ENCODE data around the gene SLC4A8. TPM values are rescaled to one million over a fixed set of nuclear protein-coding genes. Genes with fewer than 3 reads are reported as not detected.

SLC4A8 gene
- total RNA-seq, 2 donors from 2014 or later, result 0.28 to 1.1 TPM

- no peak for DNase-seq (ENCODE audit: low spot score)
- H3K9me3 ChIP-seq, result no peaks in the 10 kb centered on the region
- no peaks in the 10 kb centered on the region for H3K36me3 ChIP-seq
- no peaks in the 10 kb centered on the region for H3K4me1 ChIP-seq
- H3K4me3 ChIP-seq, result no peak overlapping the region
- H3K27me3 ChIP-seq, result no peaks in the 10 kb centered on the region
- no peak overlapping the region for H3K27ac ChIP-seq
- TF ChIP-seq, protein P1, sequence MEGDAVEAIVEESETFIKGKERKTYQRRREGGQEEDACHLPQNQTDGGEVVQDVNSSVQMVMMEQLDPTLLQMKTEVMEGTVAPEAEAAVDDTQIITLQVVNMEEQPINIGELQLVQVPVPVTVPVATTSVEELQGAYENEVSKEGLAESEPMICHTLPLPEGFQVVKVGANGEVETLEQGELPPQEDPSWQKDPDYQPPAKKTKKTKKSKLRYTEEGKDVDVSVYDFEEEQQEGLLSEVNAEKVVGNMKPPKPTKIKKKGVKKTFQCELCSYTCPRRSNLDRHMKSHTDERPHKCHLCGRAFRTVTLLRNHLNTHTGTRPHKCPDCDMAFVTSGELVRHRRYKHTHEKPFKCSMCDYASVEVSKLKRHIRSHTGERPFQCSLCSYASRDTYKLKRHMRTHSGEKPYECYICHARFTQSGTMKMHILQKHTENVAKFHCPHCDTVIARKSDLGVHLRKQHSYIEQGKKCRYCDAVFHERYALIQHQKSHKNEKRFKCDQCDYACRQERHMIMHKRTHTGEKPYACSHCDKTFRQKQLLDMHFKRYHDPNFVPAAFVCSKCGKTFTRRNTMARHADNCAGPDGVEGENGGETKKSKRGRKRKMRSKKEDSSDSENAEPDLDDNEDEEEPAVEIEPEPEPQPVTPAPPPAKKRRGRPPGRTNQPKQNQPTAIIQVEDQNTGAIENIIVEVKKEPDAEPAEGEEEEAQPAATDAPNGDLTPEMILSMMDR (IDR thresholded peaks at IDR 0.05), result no peak
These were observed 34.0 kb downstream of the SLC4A8 start for GRCh38 chr12:51458635-51459034.

GRCh38 chr12:51460519-51460918 is 35.9 kb downstream of the SLC4A8 start:
- Histone ChIP-seq H3K4me1 (no peaks in the 10 kb centered on the region), H3K27ac (no peak overlapping the region), H3K9me3 (no peaks in the 10 kb centered on the region), H3K27me3 (no peaks in the 10 kb centered on the region), H3K36me3 (no peaks in the 10 kb centered on the region), H3K4me3 (no peak overlapping the region)
- TF ChIP-seq, protein P1 (IDR thresholded peaks at IDR 0.05), result no peak
- no peak for DNase-seq (ENCODE audit: low spot score)

GRCh38 chr12:51465491-51465890 is 40.9 kb downstream of the SLC4A8 start:
- Histone ChIP-seq H3K4me1 (no peaks in the 10 kb centered on the region), H3K4me3 (no peak overlapping the region), H3K27me3 (no peaks in the 10 kb centered on the region), H3K36me3 (no peaks in the 10 kb centered on the region), H3K27ac (no peak overlapping the region), H3K9me3 (no peaks in the 10 kb centered on the region)
- TF ChIP-seq, protein P1 (IDR thresholded peaks at IDR 0.05), result no peak
- no peak for DNase-seq (ENCODE audit: low spot score)

DNA sequence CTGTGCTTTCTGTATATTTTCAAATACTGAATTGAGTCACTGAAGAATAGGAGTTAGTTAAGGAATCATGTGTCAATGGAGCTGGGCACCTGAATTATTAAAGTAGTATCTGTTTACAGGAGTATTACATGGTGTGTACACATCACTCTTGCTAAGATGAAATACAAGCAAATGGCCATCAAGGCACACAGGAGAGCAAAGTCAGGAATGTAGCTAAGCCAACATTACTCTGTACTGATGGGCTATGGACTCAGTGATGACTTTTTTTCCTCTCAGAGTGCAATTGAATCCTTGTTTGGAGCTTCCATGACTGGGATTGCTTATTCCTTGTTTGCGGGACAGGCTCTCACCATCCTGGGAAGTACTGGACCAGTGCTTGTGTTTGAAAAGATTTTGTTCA is 45.5 kb downstream of the SLC4A8 start:
- H3K4me1 ChIP-seq, result no peaks in the 10 kb centered on the region

GRCh38 chr12:51471111-51471864 is 46.7 kb downstream of the SLC4A8 start:
- H3K27me3 ChIP-seq, result no peaks in the 10 kb centered on the region
- no peaks in the 10 kb centered on the region for H3K4me1 ChIP-seq
- H3K27ac ChIP-seq, result no peak overlapping the region
- DNase-seq (ENCODE audit: low spot score), result no peak
- TF ChIP-seq, protein P1 (IDR thresholded peaks at IDR 0.05), result no peak
- H3K9me3 ChIP-seq, result no peaks in the 10 kb centered on the region
- no peak overlapping the region for H3K4me3 ChIP-seq
- H3K36me3 ChIP-seq, result no peaks in the 10 kb centered on the region

More for the DNA sequence above, 45.5 kb downstream of the SLC4A8 start:
- Histone ChIP-seq H3K36me3 (no peaks in the 10 kb centered on the region), H3K27me3 (no peaks in the 10 kb centered on the region), H3K4me3 (no peak overlapping the region), H3K27ac (no peak overlapping the region), H3K9me3 (no peaks in the 10 kb centered on the region)
- DNase-seq (ENCODE audit: low spot score), result no peak
- TF ChIP-seq, protein P1 (IDR thresholded peaks at IDR 0.05), result no peak

GRCh38 chr12:51472984-51473383 is 48.4 kb downstream of the SLC4A8 start:
- Histone ChIP-seq H3K4me1 (no peaks in the 10 kb centered on the region), H3K27me3 (no peaks in the 10 kb centered on the region), H3K4me3 (no peak overlapping the region), H3K36me3 (no peaks in the 10 kb centered on the region), H3K9me3 (no peaks in the 10 kb centered on the region), H3K27ac (no peak overlapping the region)
- TF ChIP-seq, protein P1 (IDR thresholded peaks at IDR 0.05), result no peak
- no peak for DNase-seq (ENCODE audit: low spot score)

Measured in right atrium auricular region (tissue), 2 donors.